ENCODE results near the gene ADAM10. TPM values are rescaled to one million over a fixed set of nuclear protein-coding genes. Genes with fewer than 3 reads are reported as not detected.

The ADAM10 gene
- total RNA-seq, 1 experiment from 2014 or later: 239 TPM

DNA sequence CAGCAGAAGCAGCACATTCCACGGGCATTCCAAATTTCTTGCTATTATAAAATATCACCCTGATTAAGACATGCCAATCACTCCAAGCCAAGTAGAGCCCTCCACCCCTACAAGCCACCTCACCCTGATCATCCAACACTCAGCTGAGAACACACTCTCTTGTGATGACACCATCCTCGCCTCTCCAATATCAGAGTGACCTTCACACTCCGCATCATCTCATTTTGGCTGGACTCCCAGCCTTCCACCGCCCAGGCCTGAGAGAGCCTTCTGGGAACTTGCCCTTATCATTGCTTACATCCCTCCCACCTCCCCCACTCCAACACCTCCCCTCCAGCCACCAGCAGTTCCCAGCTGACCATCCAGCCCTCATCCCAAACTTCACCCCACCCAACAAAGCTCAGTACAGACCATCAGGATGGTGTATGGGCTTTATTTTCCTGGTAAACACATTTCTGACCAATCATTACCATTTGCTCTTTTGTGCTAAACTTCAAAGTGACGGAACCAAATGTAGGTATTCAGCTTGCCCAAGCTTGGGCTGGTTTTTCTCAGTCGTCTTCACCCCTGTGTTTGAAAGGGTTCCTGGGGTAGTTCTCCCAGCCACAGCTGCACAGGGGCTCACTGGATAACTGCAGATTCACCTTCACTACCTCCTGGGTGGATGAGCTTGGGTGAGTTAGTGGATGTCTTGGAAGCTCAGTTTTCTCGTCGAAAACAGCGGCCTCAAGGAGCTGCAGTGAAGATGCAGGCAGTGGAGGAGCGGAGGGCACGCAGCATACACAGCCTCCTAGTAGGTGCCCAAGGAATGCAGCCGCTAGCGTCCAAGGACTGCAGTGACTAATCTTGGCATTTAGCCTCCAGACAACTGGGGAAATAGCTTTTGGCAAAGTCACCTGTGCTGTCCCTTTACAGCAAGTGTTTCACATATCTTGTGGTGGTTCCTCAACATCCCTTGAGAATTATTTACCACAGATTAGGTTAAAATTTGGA, 202.6 kb downstream of the ADAM10 start:
- H2AFZ ChIP-seq: 0 out of 2 replicates have a peak overlapping the region, but pooled peaks have one; percentile 57
- H3K9me2 ChIP-seq (ENCODE audit: insufficient read depth): no peaks in the 10 kb centered on the region
- H3K27me3 ChIP-seq (ENCODE audit: insufficient read depth, low read depth): no peaks in the 10 kb centered on the region
- peak overlapping the region; percentile 43; the same call in 1 of the 2 replicates for H3K4me3 ChIP-seq
- CTCF ChIA-PET: interaction anchor here (0.6 to 0.9 kb wide), 3 partner anchors 16 to 203 kb away, joined by 3 to 11 read pairs (median 6); no protein-coding TSS in a partner anchor
- TF ChIP-seq, protein P1, sequence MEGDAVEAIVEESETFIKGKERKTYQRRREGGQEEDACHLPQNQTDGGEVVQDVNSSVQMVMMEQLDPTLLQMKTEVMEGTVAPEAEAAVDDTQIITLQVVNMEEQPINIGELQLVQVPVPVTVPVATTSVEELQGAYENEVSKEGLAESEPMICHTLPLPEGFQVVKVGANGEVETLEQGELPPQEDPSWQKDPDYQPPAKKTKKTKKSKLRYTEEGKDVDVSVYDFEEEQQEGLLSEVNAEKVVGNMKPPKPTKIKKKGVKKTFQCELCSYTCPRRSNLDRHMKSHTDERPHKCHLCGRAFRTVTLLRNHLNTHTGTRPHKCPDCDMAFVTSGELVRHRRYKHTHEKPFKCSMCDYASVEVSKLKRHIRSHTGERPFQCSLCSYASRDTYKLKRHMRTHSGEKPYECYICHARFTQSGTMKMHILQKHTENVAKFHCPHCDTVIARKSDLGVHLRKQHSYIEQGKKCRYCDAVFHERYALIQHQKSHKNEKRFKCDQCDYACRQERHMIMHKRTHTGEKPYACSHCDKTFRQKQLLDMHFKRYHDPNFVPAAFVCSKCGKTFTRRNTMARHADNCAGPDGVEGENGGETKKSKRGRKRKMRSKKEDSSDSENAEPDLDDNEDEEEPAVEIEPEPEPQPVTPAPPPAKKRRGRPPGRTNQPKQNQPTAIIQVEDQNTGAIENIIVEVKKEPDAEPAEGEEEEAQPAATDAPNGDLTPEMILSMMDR (conservative IDR thresholded peaks at IDR 0.05): no peak
- no peak for TF ChIP-seq EZH2 (IDR thresholded peaks at IDR 0.05; ENCODE audit: low read depth)
- POLR2A ChIA-PET (ENCODE audit: unreplicated experiment): interaction anchor here (0.5 to 1.2 kb wide), 13 partner anchors 19 to 302 kb away, joined by 3 to 37 read pairs (median 5); no protein-coding TSS in a partner anchor
- H3K79me2 ChIP-seq (ENCODE audit: low read depth): no peaks in the 10 kb centered on the region
- intact Hi-C loops (cut with micrococcal nuclease; ENCODE audit: unreplicated experiment): loop anchor here (1.0 to 2.0 kb wide), 8 partner anchors 26 to 318 kb away; no protein-coding TSS in a partner anchor
- peak overlapping the region; percentile 97 for H3K27ac ChIP-seq
- H3F3A ChIP-seq (ENCODE audit: insufficient read depth, low read depth): peaks cover 40% of the 10 kb centered on the region
- H3K4me2 ChIP-seq: peak overlapping the region; percentile 79
- H3K4me1 ChIP-seq (replicated peaks; ENCODE audit: insufficient read depth): peaks cover 50% of the 10 kb centered on the region
- no peaks in the 10 kb centered on the region for H4K20me1 ChIP-seq (ENCODE audit: insufficient read depth)
- DNase-seq: peak; percentile 88 to 97
- no peaks in the 10 kb centered on the region for H3K36me3 ChIP-seq (ENCODE audit: low read depth)
- BruUV-seq (replicated peaks): no TSS peak
- no peaks in the 10 kb centered on the region for H3K9me3 ChIP-seq (ENCODE audit: insufficient read depth, low read depth)

DNA sequence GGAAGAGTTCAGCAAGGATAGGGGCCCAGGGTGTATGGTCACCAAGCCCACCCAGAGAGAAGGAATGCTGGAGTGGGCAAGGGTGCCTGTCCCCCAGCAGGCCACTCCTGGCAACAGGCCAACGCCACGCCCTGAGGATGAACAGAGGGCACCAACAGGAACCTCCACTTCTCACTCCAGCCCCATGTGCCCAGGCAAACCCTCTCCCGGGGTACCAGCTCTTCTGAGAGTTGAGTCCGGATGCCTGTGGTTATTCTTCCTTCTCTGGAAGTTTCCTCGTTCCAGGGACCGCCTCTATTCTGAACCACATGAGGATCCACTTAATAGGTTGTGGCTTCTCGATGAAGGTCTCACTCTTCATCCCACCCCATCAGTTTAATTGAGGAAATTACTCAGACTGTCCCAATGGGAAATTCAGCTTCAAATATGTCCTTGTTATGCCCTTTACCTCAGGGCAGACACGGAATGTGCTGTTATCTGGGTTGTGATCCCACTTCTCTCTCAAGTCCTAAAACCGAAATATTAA, 203.4 kb downstream of the ADAM10 start:
- CTCF ChIA-PET: no interaction called here
- no peaks in the 10 kb centered on the region for H3K36me3 ChIP-seq (ENCODE audit: low read depth)
- H3K27ac ChIP-seq: peak overlapping the region; percentile 97
- peaks cover 45% of the 10 kb centered on the region for H3K4me1 ChIP-seq (replicated peaks; ENCODE audit: insufficient read depth)
- intact Hi-C loops (cut with micrococcal nuclease; ENCODE audit: unreplicated experiment): loop anchor here (2.0 kb wide), 5 partner anchors 41 to 317 kb away; no protein-coding TSS in a partner anchor
- no peak overlapping the region; the same call in 1 of the 2 replicates for H3K4me3 ChIP-seq
- H4K20me1 ChIP-seq (ENCODE audit: insufficient read depth): no peaks in the 10 kb centered on the region
- peak overlapping the region; percentile 79 for H3K4me2 ChIP-seq
- POLR2A ChIA-PET (ENCODE audit: unreplicated experiment): interaction anchor here (0.6 kb wide), 1 partner anchor 248 kb away, joined by 4 read pairs; no protein-coding TSS in a partner anchor
- H3K27me3 ChIP-seq (ENCODE audit: insufficient read depth, low read depth): no peaks in the 10 kb centered on the region
- DNase-seq: no peak
- H3K79me2 ChIP-seq (ENCODE audit: low read depth): no peaks in the 10 kb centered on the region
- H3F3A ChIP-seq (ENCODE audit: insufficient read depth, low read depth): peaks cover 34% of the 10 kb centered on the region
- TF ChIP-seq, protein P1 (conservative IDR thresholded peaks at IDR 0.05): no peak
- no peak for TF ChIP-seq EZH2 (IDR thresholded peaks at IDR 0.05; ENCODE audit: low read depth)
- TSS peak; percentile 23 for BruUV-seq (replicated peaks)
- H2AFZ ChIP-seq: no peak overlapping the region
- no peaks in the 10 kb centered on the region for H3K9me2 ChIP-seq (ENCODE audit: insufficient read depth)
- no peaks in the 10 kb centered on the region for H3K9me3 ChIP-seq (ENCODE audit: insufficient read depth, low read depth)

DNA sequence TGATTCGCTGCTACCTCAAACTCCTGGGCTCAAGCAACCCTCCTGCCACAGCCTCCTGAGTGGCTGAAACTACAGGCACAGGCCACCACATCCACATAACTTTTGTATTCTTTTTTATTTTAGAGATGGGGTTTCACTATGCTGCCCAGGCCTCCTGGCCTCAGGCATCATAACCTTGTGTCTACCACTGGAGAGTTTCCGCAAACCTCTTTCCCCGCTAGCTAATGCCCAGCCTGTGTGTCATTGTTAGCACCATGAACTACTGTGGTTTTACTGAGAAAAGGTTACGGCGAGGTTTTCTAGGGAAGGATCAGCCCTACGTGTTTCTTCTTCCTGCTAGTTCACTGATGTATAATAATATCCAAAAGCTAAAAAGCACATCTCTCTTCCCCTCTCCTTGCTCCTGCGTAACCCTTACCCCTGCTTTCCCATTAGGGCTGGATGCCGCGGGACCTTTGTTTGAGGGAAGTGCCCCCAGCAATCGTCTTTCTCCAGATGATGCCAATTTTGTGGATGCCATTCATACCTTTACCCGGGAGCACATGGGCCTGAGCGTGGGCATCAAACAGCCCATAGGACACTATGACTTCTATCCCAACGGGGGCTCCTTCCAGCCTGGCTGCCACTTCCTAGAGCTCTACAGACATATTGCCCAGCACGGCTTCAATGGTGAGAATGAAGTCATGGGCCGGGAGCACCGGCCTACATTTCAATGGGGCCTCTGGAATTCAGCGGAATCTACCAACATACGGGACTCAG, 204.0 kb downstream of the ADAM10 start:
- intact Hi-C loops (cut with micrococcal nuclease; ENCODE audit: unreplicated experiment): loop anchor here (2.0 kb wide), 5 partner anchors 41 to 317 kb away; no protein-coding TSS in a partner anchor
- TF ChIP-seq, protein P1 (conservative IDR thresholded peaks at IDR 0.05): no peak
- no peak for TF ChIP-seq EZH2 (IDR thresholded peaks at IDR 0.05; ENCODE audit: low read depth)

More for the DNA sequence above, 204.0 kb downstream of the ADAM10 start:
- no peak overlapping the region for H3K4me2 ChIP-seq
- H4K20me1 ChIP-seq (ENCODE audit: insufficient read depth): no peaks in the 10 kb centered on the region
- BruUV-seq (replicated peaks): no TSS peak
- no peak overlapping the region for H2AFZ ChIP-seq
- no peaks in the 10 kb centered on the region for H3K36me3 ChIP-seq (ENCODE audit: low read depth)
- peak overlapping the region; percentile 97 for H3K27ac ChIP-seq
- no peaks in the 10 kb centered on the region for H3K9me3 ChIP-seq (ENCODE audit: insufficient read depth, low read depth)
- peaks cover 28% of the 10 kb centered on the region for H3F3A ChIP-seq (ENCODE audit: insufficient read depth, low read depth)
- peaks cover 40% of the 10 kb centered on the region for H3K4me1 ChIP-seq (replicated peaks; ENCODE audit: insufficient read depth)
- H3K79me2 ChIP-seq (ENCODE audit: low read depth): no peaks in the 10 kb centered on the region
- H3K9me2 ChIP-seq (ENCODE audit: insufficient read depth): no peaks in the 10 kb centered on the region
- no peak for DNase-seq
- CTCF ChIA-PET: no interaction called here
- H3K4me3 ChIP-seq: no peak overlapping the region
- no peaks in the 10 kb centered on the region for H3K27me3 ChIP-seq (ENCODE audit: insufficient read depth, low read depth)
- POLR2A ChIA-PET (ENCODE audit: unreplicated experiment): interaction anchor here (0.6 to 0.7 kb wide), 2 partner anchors 58 to 152 kb away, joined by 3 read pairs; no protein-coding TSS in a partner anchor

All from PC-9 (cell line).